Neural cell (in vitro differentiated cells): ENCODE data around the gene PRTN3. TPM values are rescaled to one million over a fixed set of nuclear protein-coding genes. Genes with fewer than 3 reads are reported as not detected.

Experiments
- H2AFZ ChIP-seq: fragments of 200-600, 300-800 bp; sonication (generic), shearing (Covaris generic); 2 replicates; pipeline ENCODE4 v1.6.0; 2014; ENCODE audit warnings: low read depth, mild to moderate bottlenecking, antibody characterized with exemption, low read length, moderate library complexity
- H3F3A ChIP-seq: fragments of 200-600 bp; shearing (Covaris generic); 2 replicates; pipeline ENCODE4 v1.6.1; 2016; ENCODE audit warnings: mild to moderate bottlenecking, moderate library complexity, mixed read lengths, antibody characterized with exemption, low read length; ENCODE audit not compliant: insufficient read depth, poor library complexity, severe bottlenecking
- H3K27ac ChIP-seq: fragments of 200-600, 300-800 bp; sonication (generic), shearing (Covaris generic); 2 replicates; pipeline ENCODE4 v1.5.1; 2014; ENCODE audit warnings: mild to moderate bottlenecking, low read length, moderate library complexity
- H3K27me3 ChIP-seq: fragments of 300-800, 200-600 bp; sonication (generic), shearing (Covaris generic); 2 replicates; pipeline ENCODE4 v1.6.0; 2014; ENCODE audit warnings: mild to moderate bottlenecking, low read depth, low read length, moderate library complexity; ENCODE audit not compliant: insufficient read depth
- H3K36me3 ChIP-seq: fragments of 300-800, 200-600 bp; sonication (generic), shearing (Covaris generic); 2 replicates; pipeline ENCODE4 v1.5.1; 2014; ENCODE audit warnings: mild to moderate bottlenecking, antibody characterized with exemption, low read length, moderate library complexity; ENCODE audit not compliant: insufficient read depth
- H3K4me2 ChIP-seq: fragments of 300-800, 200-600 bp; sonication (generic), shearing (Covaris generic); 2 replicates; pipeline ENCODE4 v1.6.0; 2014; ENCODE audit warnings: mild to moderate bottlenecking, low read length
- H3K4me3 ChIP-seq: fragments of 300-800, 200-600 bp; sonication (generic), shearing (Covaris generic); 2 replicates; pipeline ENCODE4 v1.5.1; 2014; ENCODE audit warnings: mild to moderate bottlenecking, low read length, moderate library complexity
- H3K79me2 ChIP-seq: fragments of 200-600 bp; shearing (Covaris generic); replicated peaks from 2 replicates; pipeline ENCODE4 v1.6.0; 2014; ENCODE audit warnings: mild to moderate bottlenecking, low read length, moderate library complexity; ENCODE audit not compliant: insufficient read depth
- H3K9ac ChIP-seq: fragments of 300-800, 200-600 bp; sonication (generic), shearing (Covaris generic); 2 replicates; pipeline ENCODE4 v1.6.1; 2016; ENCODE audit warnings: mild to moderate bottlenecking, low read length, mixed read lengths
- H3K9me2 ChIP-seq: fragments of 200-600 bp; shearing (Covaris generic); 2 replicates; pipeline ENCODE4 v1.6.1; 2016; ENCODE audit warnings: mild to moderate bottlenecking, low read length, mixed read lengths; ENCODE audit not compliant: insufficient read depth
- H3K9me3 ChIP-seq: fragments of 200-600, 300-800 bp; sonication (generic), shearing (Covaris generic); 2 replicates; pipeline ENCODE4 v1.6.1; 2016; ENCODE audit warnings: mild to moderate bottlenecking, mixed run types, low read length, moderate library complexity, mixed read lengths
- H4K20me1 ChIP-seq: fragments of 200-600 bp; shearing (Covaris generic); 2 replicates; pipeline ENCODE4 v1.6.1; 2016; ENCODE audit warnings: mild to moderate bottlenecking, mixed run types; ENCODE audit not compliant: insufficient read depth
- EP300 ChIP-seq: fragments of 450-650 bp; conservative IDR thresholded peaks from 2 replicates; pipeline ENCODE4 v1.6.1; 2014; ENCODE audit warnings: antibody characterized with exemption, mild to moderate bottlenecking, moderate library complexity; ENCODE audit not compliant: poor library complexity, severe bottlenecking
- EZH2 ChIP-seq: fragments of 200-600, 300-800 bp; shearing (Covaris generic), sonication (generic); IDR thresholded peaks from 2 replicates; pipeline ENCODE4 v1.6.1; 2014; ENCODE audit warnings: antibody characterized with exemption, low read length, borderline replicate concordance, mild to moderate bottlenecking; ENCODE audit not compliant: insufficient read depth, poor library complexity, severe bottlenecking
- MXI1 ChIP-seq: fragments of 450-650 bp; conservative IDR thresholded peaks from 2 replicates; pipeline ENCODE4 v1.6.1; 2014; ENCODE audit warnings: antibody characterized with exemption, mild to moderate bottlenecking; ENCODE audit not compliant: poor library complexity, severe bottlenecking
- POLR2AphosphoS5 ChIP-seq: IDR thresholded peaks from 2 replicates; pipeline ENCODE4 v1.6.1; 2012
- RAD21 ChIP-seq: fragments of 450-650 bp; conservative IDR thresholded peaks from 2 replicates; pipeline ENCODE4 v1.6.1; 2014; ENCODE audit warnings: antibody characterized with exemption, mild to moderate bottlenecking, moderate library complexity
- SMC3 ChIP-seq: fragments of 450-650 bp; conservative IDR thresholded peaks from 2 replicates; pipeline ENCODE4 v1.6.1; 2014; ENCODE audit warnings: antibody characterized with exemption, mild to moderate bottlenecking, moderate library complexity; ENCODE audit not compliant: poor library complexity
- TAF1 ChIP-seq: IDR thresholded peaks from 2 replicates; pipeline ENCODE4 v1.6.1; 2012; ENCODE audit warnings: low read depth
- polyA plus RNA-seq: library from polyadenylated mRNA; depleted of rRNA; stranded (reverse); fragments of >200 nt; gene quantifications from 2 replicates; pipeline ENCODE4 v1.2.3, GENCODE V29; 2014
- TF ChIP-seq, protein P1 (sequence below): IDR thresholded peaks from 2 replicates; pipeline ENCODE4 v1.6.1; 2012; ENCODE audit warnings: borderline replicate concordance
- TF ChIP-seq, protein P2 (sequence below): fragments of 450-650 bp; IDR thresholded peaks from 2 replicates; pipeline ENCODE4 v1.5.1; 2014; ENCODE audit warnings: antibody characterized with exemption, mild to moderate bottlenecking, moderate library complexity; ENCODE audit not compliant: poor library complexity, severe bottlenecking

The PRTN3 gene
- polyA plus RNA-seq, 1 donor from 2014 or later = not detected

GRCh38 chr19:793806-794205 lies 47.0 kb upstream of the PRTN3 start:
- H3K27ac ChIP-seq = no peak overlapping the region
- H3K9ac ChIP-seq = no peak overlapping the region
- H3K4me2 ChIP-seq = no peak overlapping the region
- H3K9me2 ChIP-seq = no peaks in the 10 kb centered on the region
- peaks cover 9% of the 10 kb centered on the region for H4K20me1 ChIP-seq
- TF ChIP-seq TAF1 (no peak), EP300 (no peak)
- TF ChIP-seq, protein P1, sequence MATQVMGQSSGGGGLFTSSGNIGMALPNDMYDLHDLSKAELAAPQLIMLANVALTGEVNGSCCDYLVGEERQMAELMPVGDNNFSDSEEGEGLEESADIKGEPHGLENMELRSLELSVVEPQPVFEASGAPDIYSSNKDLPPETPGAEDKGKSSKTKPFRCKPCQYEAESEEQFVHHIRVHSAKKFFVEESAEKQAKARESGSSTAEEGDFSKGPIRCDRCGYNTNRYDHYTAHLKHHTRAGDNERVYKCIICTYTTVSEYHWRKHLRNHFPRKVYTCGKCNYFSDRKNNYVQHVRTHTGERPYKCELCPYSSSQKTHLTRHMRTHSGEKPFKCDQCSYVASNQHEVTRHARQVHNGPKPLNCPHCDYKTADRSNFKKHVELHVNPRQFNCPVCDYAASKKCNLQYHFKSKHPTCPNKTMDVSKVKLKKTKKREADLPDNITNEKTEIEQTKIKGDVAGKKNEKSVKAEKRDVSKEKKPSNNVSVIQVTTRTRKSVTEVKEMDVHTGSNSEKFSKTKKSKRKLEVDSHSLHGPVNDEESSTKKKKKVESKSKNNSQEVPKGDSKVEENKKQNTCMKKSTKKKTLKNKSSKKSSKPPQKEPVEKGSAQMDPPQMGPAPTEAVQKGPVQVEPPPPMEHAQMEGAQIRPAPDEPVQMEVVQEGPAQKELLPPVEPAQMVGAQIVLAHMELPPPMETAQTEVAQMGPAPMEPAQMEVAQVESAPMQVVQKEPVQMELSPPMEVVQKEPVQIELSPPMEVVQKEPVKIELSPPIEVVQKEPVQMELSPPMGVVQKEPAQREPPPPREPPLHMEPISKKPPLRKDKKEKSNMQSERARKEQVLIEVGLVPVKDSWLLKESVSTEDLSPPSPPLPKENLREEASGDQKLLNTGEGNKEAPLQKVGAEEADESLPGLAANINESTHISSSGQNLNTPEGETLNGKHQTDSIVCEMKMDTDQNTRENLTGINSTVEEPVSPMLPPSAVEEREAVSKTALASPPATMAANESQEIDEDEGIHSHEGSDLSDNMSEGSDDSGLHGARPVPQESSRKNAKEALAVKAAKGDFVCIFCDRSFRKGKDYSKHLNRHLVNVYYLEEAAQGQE = no peak
- TF ChIP-seq, protein P2, sequence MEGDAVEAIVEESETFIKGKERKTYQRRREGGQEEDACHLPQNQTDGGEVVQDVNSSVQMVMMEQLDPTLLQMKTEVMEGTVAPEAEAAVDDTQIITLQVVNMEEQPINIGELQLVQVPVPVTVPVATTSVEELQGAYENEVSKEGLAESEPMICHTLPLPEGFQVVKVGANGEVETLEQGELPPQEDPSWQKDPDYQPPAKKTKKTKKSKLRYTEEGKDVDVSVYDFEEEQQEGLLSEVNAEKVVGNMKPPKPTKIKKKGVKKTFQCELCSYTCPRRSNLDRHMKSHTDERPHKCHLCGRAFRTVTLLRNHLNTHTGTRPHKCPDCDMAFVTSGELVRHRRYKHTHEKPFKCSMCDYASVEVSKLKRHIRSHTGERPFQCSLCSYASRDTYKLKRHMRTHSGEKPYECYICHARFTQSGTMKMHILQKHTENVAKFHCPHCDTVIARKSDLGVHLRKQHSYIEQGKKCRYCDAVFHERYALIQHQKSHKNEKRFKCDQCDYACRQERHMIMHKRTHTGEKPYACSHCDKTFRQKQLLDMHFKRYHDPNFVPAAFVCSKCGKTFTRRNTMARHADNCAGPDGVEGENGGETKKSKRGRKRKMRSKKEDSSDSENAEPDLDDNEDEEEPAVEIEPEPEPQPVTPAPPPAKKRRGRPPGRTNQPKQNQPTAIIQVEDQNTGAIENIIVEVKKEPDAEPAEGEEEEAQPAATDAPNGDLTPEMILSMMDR = no peak
- H3K9me3 ChIP-seq = no peaks in the 10 kb centered on the region
- H3K36me3 ChIP-seq = no peaks in the 10 kb centered on the region
- H3K79me2 ChIP-seq = peaks cover 9% of the 10 kb centered on the region
- no peak overlapping the region for H2AFZ ChIP-seq
- H3F3A ChIP-seq = no peaks in the 10 kb centered on the region
- H3K27me3 ChIP-seq = no peaks in the 10 kb centered on the region
- H3K4me3 ChIP-seq = no peak overlapping the region

- no peak overlapping the region for H3K4me2 ChIP-seq
- no peak overlapping the region for H3K27ac ChIP-seq
- H3K27me3 ChIP-seq = no peaks in the 10 kb centered on the region
- no peak overlapping the region for H3K9ac ChIP-seq
- no peak overlapping the region for H3K4me3 ChIP-seq
- TF ChIP-seq TAF1 (no peak), POLR2AphosphoS5 (no peak), RAD21 (no peak), SMC3 (no peak), MXI1 (no peak), EP300 (no peak), EZH2 (no peak)
- TF ChIP-seq, protein P2 = no peak
- TF ChIP-seq, protein P1 = no peak
- no peaks in the 10 kb centered on the region for H3F3A ChIP-seq
- H4K20me1 ChIP-seq = peaks cover 18% of the 10 kb centered on the region
- H3K9me3 ChIP-seq = no peaks in the 10 kb centered on the region
- peaks cover 22% of the 10 kb centered on the region for H3K79me2 ChIP-seq
- H2AFZ ChIP-seq = no peak overlapping the region
- no peaks in the 10 kb centered on the region for H3K36me3 ChIP-seq
- H3K9me2 ChIP-seq = no peaks in the 10 kb centered on the region
Observed at GRCh38 chr19:795073-795611, 45.7 kb upstream of the PRTN3 start.
